T-helper 2 cell (primary cell): ENCODE data around the gene UCN2.
A peak's percentile ranks its signal among the peaks of the same experiment; 100 is the strongest.
"Not testable (repeated sequence)": the region's sequence is repeated elsewhere in the genome, so short reads cannot be mapped to it uniquely, and the experiment has no call there.

ENCODE experiments used
- DNase-seq, 5 experiments: peaks; one replicate each; pipeline versions ENCODE4 v3.0.0 to v3.0.0-alpha.2; 2012 to 2022

The UCN2 gene

DNA sequence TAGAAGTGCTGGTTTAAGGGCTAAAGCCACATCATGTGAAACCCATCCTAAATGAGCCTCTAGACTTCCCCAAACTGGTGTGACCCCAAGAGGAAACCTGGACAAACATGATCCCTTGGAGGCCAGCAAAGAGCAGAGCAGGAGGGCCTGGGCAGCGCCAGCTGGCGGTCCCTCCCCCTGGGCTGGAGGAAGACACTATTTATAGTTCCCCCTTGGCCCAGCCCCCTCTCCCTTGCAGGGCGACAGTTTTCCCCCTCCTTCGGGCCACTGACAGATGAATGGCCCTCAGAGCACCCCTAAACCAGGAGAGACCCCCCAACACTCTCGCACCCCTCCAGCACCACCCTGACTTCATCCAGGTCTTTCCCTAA, 2.9 kb downstream of the UCN2 start:
- DNase-seq = no peak

- no peak for DNase-seq
These were observed 5.0 kb downstream of the UCN2 start for GRCh38 chr3:48558493-48559134.

DNA sequence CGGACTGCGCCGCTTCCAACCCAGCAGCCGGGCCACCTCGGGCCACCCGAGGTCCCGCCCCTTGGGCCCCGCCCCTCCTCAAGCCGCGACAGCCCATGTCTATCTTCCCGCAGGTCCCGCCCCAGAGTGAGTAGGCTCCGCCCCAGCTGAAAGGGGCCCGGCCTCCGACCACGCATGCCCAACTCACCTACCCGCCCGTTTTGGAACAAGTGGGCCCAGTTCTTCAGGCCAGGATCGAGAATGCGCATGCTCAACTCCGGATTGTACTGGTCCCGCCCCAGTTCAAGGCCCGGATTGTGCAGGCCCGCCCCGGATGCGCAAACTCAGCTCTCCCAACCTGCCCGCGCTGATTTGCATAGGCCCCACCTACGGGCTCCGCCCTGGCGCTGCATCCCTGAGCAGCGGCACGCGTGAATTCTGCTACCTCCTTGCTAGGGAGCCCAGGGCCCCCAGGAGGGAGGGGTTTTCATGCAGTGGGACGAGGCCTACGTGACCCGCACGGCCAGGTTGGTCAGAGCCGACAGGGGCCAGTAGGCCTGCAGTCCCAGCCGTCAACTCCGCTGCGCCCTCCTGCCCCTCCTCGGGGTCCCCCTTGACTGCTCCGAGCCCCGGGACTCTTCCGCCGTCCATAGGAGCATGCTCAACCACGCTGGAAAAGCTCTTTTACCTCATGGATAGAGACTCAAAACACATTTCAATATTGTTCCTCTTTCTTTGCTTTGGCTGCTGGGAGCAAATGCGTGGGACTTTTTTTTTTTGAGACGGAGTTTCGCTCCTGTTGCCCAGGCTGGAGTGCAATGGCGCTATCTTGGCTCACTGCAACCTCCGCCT, 6.6 kb downstream of the UCN2 start, which contains the start of gene PFKFB4:
TSS of gene PFKFB4 (minus strand) at position 8 of the 831 bp plus-strand sequence. CDS start 26 bp downstream, outside the sequence.
- DNase-seq = peak; percentile 98 to 100 (median 99)

DNA sequence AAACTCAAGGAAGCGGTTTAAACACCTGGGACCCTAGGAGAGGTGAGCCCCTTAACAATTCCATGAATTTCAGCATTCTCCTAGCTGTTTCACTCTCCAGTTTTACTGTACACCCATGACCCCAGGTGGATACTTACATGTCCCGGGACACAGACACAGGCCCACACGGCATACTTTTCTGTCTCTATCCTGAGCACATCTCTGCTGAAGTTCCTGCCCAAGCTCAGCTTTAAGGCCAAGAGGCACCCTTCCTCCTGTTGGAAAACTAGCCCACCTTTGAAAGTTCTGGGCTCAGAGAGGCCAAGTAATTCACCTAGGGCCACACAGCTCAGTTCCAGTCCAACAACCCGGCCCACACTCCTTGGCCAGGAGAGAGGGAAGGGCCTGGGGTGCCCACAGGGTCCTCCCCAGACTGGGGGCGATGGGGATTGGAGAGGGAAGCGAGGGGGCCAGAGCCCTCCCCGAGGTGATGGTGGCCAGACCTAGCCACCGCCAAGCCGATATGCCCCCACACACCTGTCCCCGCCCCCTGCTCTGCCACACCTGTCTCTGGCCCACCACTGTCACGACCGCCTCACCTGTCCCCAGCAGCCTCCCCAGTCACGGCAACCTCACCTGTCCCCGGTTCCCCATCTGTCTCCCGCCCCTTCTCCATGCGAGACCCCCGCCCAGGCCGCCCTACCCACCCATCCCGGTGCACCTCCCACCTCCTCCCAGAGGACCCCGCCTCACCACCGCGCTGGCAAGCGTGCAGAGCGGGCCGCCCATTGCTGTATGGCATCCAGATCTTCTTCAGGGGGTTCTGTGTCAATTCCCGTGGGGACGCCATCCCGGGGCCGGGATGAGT, 7.4 kb downstream of the UCN2 start:
- DNase-seq = no peak

GRCh38 chr3:48555231-48555948, 8.2 kb downstream of the UCN2 start:
- no peak for DNase-seq

DNA sequence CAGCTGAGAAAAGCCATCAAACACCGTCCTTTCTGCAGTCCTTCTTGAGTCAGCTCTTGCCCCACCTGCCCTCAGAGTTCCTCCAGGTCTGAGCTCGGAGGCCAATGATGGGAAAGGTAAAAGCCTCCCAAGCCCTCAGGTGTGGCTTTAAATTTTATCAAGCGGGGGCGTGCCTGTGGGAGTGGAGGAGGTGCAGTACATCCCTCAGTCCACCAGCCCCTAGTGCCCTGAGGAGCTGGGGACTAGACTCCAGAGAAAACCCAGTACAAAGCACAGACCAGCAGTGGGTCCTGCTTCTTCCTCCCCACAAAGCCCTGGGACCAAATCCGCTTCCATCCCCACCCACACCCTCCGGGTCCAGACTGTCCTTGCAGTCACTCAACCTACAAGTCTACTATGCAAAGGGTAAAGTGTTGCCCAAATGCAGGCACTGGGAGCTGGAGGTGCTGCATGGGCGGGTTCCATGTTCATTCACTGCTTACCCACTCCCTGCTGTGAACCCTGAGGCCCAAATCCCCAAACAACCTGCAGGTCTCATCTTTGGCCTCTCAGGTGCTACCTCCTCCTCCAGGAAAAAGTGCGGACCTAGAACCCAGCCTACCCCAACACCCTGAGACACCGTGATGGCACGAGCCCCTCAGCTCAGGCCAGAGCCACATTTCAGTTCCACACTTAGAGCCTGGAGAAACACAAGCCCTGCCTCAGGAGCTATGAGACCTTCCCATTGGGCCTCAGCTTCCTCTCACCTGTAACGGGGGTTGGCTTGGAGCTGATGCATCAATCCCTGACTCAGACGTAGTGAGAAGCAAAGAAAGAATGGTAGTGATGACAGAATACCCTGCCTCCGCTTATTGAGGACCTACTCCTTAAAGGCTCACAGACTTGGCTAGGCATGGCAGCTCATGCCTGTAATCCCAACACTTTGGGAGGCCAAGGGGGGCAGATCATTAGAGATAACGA, 9.4 kb downstream of the UCN2 start:
- DNase-seq = no peak

DNA sequence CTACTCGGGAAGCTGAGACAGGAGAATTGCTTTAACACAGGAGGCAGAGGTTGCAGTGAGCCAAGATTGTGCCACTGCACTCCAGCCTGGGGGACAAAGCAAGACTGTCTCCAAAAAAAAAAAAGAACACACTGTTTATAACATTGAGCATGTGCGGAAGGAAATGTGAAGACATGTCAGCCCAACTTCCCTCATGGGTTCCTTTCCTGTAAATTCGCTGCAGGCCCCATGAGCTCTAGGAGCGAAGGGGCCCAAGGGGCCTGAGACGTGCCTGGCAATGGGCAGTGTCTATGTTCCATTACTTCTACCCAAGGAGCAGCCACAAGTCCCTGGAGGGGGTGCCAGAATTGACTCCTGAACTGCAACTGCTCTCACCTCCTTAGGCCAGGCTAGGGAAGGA, 10.2 kb downstream of the UCN2 start:
- DNase-seq = no peak

DNA sequence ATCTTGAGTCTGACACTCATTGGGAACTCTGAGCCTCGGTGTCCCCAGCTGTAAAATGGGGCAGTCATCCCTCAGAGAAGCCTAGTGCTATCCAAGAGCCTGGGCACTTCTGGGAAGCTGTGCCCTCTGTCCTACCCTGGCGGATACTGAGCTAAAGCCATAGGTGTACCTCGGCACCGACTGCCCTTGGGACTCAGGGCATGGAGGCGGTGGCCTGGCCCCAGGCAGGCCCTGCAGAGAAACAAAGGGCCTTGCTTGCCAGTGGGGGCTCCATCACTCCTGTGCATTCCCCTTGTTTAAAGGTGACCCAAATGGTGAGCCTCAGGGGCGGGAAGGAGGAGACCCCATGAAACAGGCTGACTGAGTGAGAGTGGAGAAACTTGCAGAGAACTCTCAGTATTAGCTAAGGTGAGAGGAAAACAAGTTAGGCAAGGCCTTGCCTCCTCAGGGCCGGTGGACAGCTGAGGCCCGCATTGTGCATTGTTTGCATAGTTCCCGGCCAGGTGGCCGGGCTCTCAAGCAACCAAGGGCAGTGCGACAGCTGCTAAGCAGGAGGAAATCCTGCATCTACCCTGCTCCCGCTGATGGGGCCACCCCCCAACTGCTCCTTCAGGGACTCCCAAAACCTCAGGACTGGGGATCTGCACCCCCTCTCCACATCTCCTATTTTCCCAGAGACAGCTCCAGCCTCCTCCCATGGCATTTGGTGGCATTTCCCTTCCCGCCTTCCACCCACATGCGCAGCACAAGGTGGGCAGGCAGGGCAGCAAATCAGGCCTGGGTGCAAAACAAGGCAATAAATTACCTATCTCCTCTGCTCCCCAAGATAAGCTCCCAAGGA, 11.2 kb downstream of the UCN2 start:
- no peak for DNase-seq

GRCh38 chr3:48551651-48552050, 11.9 kb downstream of the UCN2 start:
- not testable (repeated sequence) for DNase-seq

GRCh38 chr3:48548729-48549705, 14.6 kb downstream of the UCN2 start:
- DNase-seq = peak; percentile 53 to 82 (median 75)

DNA sequence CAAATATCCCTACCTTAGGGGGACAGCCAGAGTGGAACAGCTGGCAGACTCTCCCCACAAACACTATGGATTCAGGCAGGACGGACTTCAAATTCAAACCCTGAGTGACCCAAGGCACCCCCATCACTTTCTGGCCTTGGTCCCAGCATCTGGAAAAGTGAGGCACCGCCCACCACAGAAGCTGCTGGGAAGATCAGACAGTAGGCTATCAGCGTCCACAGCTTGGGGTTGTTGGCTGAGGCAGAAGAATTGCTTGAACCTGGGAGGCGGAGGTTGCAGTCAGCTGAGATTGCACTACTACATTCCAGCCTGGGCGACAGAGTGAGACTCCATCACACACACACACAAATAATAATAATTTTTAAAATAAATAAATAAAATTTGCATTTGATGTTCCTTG, 15.5 kb downstream of the UCN2 start:
- no peak for DNase-seq

DNA sequence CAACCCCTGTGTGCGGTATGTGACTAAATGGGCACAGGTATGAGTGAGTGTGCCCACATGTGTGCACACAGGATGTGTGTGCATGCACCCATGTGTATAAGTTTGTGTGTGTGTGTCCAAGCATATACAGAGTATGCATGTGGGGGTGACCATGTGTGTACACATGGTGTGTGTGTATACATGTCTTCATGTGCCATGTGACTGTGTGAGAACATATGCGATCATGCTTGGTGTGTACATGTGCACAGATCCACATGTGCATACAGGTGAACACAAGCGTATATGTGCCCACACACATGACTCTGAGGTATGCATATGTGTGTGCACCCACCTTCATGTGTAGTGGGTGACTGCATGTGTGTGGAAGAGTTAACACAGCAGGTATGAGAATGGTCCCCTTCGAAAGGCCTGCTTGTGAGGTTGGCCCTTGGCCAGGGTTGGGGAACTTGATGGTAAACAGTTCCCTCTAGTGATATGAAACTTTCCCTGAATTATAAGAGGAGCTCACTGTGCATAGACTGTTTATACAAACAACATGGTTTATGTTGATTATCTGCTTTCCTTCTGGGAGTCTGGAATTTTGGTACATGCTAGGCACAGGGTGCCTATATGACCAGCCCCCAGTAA, 17.3 kb downstream of the UCN2 start:
- no peak for DNase-seq

GRCh38 chr3:48544141-48544540, 19.4 kb downstream of the UCN2 start:
- no peak for DNase-seq

- DNase-seq = no peak
These were observed 20.2 kb downstream of the UCN2 start for GRCh38 chr3:48543271-48543866.

- no peak for DNase-seq
These were observed 25.1 kb downstream of the UCN2 start for GRCh38 chr3:48538451-48538850.

DNA sequence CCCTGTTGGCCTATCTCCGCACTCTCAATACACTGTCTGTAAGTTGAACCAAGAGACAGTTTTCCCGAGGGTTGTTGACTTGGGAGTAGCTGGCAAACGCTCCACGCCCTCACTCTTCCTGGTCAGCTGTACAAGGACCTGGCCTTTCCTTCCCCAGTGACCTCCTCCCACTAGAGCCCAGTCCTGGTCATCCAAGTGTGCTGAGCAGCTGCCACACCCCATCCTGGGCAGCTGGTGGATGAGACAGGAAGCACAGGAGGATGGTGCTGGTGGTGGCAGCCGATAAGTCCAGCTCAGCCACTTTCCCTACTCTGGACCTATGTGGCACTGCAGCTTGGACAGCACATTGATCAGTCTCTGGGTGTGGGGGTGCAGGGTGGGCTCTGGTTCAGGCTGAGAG, 26.8 kb downstream of the UCN2 start:
- DNase-seq = no peak

DNA sequence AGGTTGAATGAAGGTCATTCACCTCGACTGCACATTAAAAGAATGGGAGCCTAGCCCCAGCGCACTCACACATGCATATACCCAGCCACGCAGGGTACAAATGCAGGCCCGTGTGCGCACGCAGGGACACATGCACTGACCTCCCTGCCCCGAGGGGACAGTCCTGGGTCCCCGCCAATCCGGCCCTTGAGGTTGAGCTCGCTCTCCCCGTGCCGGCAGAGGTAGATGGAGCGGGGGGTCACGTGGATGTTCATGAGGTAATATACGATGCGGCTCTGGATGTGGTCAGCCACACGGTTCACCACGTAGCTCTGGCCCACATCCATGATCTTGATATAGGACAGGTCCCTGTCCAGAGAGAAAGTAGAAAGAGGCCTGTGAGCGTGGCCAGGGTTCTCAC, 27.5 kb downstream of the UCN2 start:
- no peak for DNase-seq

DNA sequence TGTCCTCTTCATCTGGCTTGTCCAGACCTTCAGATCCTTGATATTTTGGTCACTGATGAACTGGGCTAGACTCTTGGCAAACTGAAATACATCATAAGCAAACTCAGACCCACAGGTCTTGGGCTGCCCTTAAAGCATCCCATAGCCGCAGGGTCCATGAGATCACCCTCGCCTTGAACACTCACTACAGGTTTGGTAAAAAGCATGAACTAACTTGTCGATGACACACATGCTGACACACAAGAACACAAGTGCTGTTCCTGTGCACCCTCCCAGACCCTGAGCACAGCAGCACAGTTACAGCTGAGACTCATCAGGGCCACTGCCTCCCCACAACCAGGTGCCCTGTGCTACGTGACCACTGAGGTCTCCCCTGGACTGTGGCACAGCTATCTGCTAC, 28.0 kb downstream of the UCN2 start:
- DNase-seq = no peak
